ENCODE results near the gene BTD.

The BTD gene

DNA sequence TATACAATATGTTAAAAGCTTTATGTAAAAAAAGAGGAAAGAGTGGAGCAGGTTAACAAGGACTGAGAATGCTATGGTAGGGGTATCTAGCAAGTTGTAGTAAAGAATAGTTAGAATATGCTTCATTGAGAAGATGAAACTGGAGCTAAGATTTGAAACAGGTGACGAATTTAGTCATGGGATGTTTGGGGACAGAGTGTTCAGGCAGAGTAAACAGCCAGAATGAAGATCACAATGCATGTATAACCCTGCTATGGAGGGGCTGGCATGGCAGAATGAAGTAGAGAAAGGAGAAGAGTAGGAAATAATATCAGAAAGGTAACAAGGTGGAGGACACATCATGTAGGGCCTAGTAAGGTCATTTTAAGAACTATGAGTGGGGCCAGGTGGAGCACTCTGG is 72.0 kb downstream of the BTD start:
- no peak for DNase-seq

DNA sequence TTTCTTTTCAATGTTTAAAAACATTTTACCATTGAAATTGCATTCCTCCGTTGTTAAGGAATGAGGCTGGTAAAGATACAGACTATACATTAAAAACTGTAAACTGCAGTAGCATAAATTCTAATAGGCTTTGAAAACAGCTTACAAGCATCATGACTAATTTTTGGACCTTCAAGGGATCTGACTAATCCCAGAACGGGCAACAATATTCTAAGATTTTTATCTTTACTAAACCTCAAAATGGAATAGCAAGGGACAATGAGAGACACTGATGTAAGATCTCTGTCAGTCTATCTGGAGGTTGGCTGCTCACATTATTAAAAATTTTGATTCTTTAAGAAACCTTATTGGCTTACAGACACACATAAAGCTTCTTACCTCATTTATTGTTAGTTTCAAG is 74.7 kb downstream of the BTD start:
- no peak for DNase-seq

DNA sequence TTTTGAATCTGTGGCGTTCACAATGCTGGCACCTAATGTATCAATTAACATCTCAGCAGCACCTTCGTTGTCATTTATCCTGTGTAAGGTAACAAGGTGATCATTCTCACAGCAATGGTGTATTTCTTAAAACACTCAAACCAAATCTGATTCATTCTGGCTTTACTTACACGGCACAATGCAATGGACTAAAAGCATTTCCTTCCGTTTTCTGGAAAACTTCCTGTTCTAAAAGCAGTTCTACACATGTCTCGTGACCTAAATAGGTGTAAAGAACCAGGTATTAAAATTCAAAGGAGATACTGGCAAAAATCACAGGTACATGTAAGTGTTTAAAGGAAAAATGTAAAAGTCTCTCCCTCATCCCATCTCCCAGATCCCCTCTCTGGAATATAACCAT is 77.8 kb downstream of the BTD start:
- DNase-seq = no peak

DNA sequence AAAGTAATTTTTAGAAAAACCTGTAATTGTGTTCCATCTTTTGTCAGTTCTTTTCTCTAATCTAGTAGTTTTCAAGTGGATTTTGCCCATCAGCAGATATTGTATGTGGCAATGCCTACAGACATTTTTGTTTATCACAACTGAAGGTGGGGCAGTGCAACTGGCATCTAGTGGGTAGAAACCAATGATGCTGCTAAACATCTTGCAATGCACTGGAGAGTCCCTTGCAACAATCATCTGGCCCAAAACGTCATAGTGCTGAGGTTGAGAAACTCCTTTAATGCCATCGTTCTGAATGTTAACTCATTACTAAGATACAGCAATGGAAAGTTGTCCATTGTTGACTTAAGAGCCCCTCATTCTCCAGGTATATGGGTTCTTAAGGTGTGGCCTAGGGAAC is 80.1 kb downstream of the BTD start:
- DNase-seq = no peak

- DNase-seq = no peak
Measured at GRCh38 chr3:15682561-15683185, 81.1 kb downstream of the BTD start.

DNA sequence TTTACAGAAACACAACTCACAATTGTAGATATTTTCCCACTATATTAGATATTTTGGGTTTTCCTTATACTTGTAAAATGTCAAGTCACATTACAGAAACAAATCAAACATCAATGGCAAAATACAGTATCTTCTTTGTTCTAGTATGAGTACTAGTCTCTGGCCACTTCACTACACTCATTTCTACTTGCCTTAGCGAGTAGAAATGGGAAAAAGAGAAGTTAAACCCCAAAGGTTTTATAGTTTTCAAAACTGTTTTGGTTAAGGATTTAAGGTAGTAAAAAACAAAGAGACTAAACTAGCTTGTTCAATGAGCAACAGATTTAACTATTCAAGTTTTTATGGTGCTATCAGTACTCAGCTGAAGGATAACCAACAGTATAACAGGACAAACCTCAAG is 81.7 kb downstream of the BTD start:
- no peak for DNase-seq

GRCh38 chr3:15685927-15686326 is 84.4 kb downstream of the BTD start:
- DNase-seq = no peak

DNA sequence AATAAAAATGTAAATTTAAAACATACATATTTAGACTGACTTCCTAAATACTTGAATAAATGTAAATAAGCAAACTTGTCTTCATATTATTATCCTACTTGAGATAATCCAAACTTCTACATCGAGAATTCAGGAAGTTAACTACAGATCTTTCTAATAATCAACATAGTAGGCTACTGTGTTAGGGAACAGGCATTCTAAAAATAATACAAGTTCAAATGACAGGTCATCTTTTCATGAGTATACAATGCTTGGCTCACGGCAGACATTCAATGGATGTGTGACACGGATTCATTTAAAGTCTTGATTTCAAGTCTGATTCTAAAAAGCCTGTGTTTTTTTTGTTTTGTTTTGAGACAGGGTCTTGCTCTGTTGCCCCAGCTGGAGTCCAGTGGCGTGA is 88.7 kb downstream of the BTD start:
- no peak for DNase-seq

- DNase-seq = no peak
Measured at GRCh38 chr3:15690748-15691147, 89.2 kb downstream of the BTD start.

DNA sequence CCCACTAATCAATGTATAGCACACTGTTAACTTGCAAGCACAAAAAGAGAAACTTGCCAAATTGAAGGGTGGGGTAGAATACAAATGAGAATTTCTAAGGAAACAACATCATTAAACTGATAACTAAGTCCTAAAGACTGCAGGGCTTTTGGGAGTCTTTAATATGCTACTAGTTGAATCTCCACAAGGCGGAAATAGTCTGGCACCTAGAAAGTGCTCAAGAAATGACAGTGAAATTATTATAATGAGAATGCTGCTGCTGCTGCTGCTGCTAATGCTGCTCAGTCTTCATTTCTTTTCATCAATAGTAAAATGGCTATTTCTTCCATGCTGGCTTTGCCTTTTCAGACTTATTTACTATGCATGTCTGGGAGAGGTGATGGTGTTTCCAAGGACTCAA is 91.8 kb downstream of the BTD start:
- DNase-seq = no peak

- DNase-seq = no peak
Measured at GRCh38 chr3:15694628-15695027, 93.1 kb downstream of the BTD start.
